Aorta (tissue), 5 donors: Measurements from ENCODE around the gene B3GALNT2. TPM values are rescaled to one million over a fixed set of nuclear protein-coding genes. Genes with fewer than 3 reads are reported as not detected.

ENCODE experiments used
- ATAC-seq: fragments of 200-7000 bp; cut with Tn5 transposase; one replicate; pipeline ENCODE4 v1.9.1; 2022; ENCODE audit warnings: moderate library complexity; ENCODE audit not compliant: low FRiP score
- DNase-seq, 2 donors: peaks; one replicate each; pipeline ENCODE4 v3.0.0-alpha.2; 2020
- H3K27ac ChIP-seq, 2 donors: one replicate each; pipeline ENCODE4 v1.5.1; 2013; ENCODE audit warnings: low read length in 2 of 2, mild to moderate bottlenecking in 2 of 2, moderate library complexity in 2 of 2, control low read depth in 1 of 2, inconsistent platforms in 1 of 2, low read depth in 1 of 2
- H3K27me3 ChIP-seq, 2 donors: one replicate each; pipeline ENCODE4 v1.6.1; 2013; ENCODE audit warnings: control low read depth in 1 of 2, low read length in 1 of 2, mild to moderate bottlenecking in 1 of 2, moderate library complexity in 1 of 2; ENCODE audit not compliant: insufficient read depth in 2 of 2, control insufficient read depth in 1 of 2
- H3K36me3 ChIP-seq, 2 donors: one replicate each; pipeline ENCODE4 v1.6.1; 2013; ENCODE audit warnings: control low read depth in 1 of 2, low read length in 1 of 2, mild to moderate bottlenecking in 1 of 2; ENCODE audit not compliant: insufficient read depth in 2 of 2, control insufficient read depth in 1 of 2
- H3K4me1 ChIP-seq, 2 donors: one replicate each; pipeline ENCODE4 v1.6.1; 2013; ENCODE audit warnings: low read length in 2 of 2, control low read depth in 1 of 2, mild to moderate bottlenecking in 1 of 2, moderate library complexity in 1 of 2; ENCODE audit not compliant: insufficient read depth in 2 of 2, control insufficient read depth in 1 of 2
- H3K4me3 ChIP-seq, 2 donors: one replicate each; pipeline ENCODE4 v1.5.1; 2013; ENCODE audit warnings: low read length in 2 of 2, control low read depth in 1 of 2, mild to moderate bottlenecking in 1 of 2
- H3K9me3 ChIP-seq: one replicate; pipeline ENCODE4 v1.6.1; 2013; ENCODE audit warnings: mild to moderate bottlenecking, low read length; ENCODE audit not compliant: control insufficient read depth
- WGBS, 2 donors: extraction: QIAGEN DNeasy Blood & Tissue Kit; methylation state at CpG; one replicate each; pipeline ENCODE4 v1.1.7; 2013; 5-methylcytosine and 5-hydroxymethylcytosine counted together
- intact Hi-C, 2 donors: fragments of 100-400 bp; cut with DNase I; formaldehyde crosslinking; loops; one replicate each; pipeline versions ENCODE4 v1.14.2 to v1.15.0; 2022
- polyA plus RNA-seq, 2 donors: library from polyadenylated mRNA; stranded (reverse); fragments of 200-250 nt; gene quantifications; one replicate each; pipeline ENCODE4 v1.2.3, GENCODE V29; 2013
- total RNA-seq, 2 donors: library from RNA; stranded (reverse); fragmentation: NEBNext Ultra II Directional; extraction: Animal tissue kit (Norgen Biotek cat#: 25700); gene quantifications; one replicate each; pipeline ENCODE4 v1.2.1, GENCODE V29; 2021
- donor health status: healthy with polysubstance abuse.
- donor health status: Bipolar disorder and iron deficiency.
- donor health status: DM: no; HTN: no; CAD: no.
- donor health status: DM: no; HTN: no; CAD: no.
- donor health status: DM: yes; HTN: yes; CAD: no.

The B3GALNT2 gene
- total and polyA plus RNA-seq, 4 donors, result 10.0 to 44.6 (median 24.7) TPM

GRCh38 chr1:235511470-235512240, 7.4 kb upstream of the B3GALNT2 start:
- H3K4me1 ChIP-seq, result no peaks in the 10 kb centered on the region
- ATAC-seq (no peak), DNase-seq (no peak)
- H3K9me3 ChIP-seq, result no peaks in the 10 kb centered on the region
- intact Hi-C loops, result loop anchor here (10.0 kb wide), 2 partner anchors 273 to 463 kb away; no protein-coding TSS in a partner anchor
- H3K27me3 ChIP-seq, result no peaks in the 10 kb centered on the region
- H3K4me3 ChIP-seq, result no peak overlapping the region
- H3K36me3 ChIP-seq, result no peaks in the 10 kb centered on the region
- 70 to 71% methylated on average over 13 of the region's 13 CpGs for WGBS, 2 donors
- H3K27ac ChIP-seq, result no peak overlapping the region

GRCh38 chr1:235510823-235511222, 6.6 kb upstream of the B3GALNT2 start:
- WGBS, 2 donors, result 56 to 58% methylated on average over 6 of the region's 6 CpGs
- Histone ChIP-seq H3K4me3 (no peak overlapping the region), H3K9me3 (no peaks in the 10 kb centered on the region), H3K36me3 (no peaks in the 10 kb centered on the region), H3K27ac (no peak overlapping the region), H3K4me1 (no peaks in the 10 kb centered on the region), H3K27me3 (no peaks in the 10 kb centered on the region)
- DNase-seq (no peak), ATAC-seq (no peak)
- intact Hi-C loops, result loop anchor here (10.0 kb wide), 2 partner anchors 274 to 464 kb away; no protein-coding TSS in a partner anchor

GRCh38 chr1:235507623-235508022, 3.4 kb upstream of the B3GALNT2 start:
- Histone ChIP-seq H3K4me3 (no peak overlapping the region), H3K9me3 (no peaks in the 10 kb centered on the region)
- intact Hi-C loops, result loop anchor here (5.0 to 10.0 kb wide), 4 partner anchors 183 to 557 kb away; partner anchors contain the start of genes ARID4B (in 1 of the 2), GGPS1 (in 1 of the 2) and NID1 (in 1 of the 2)

GRCh38 chr1:235504494-235505222, 406 bp upstream of the B3GALNT2 start:
- 0% methylated on average over 61 of the region's 61 CpGs for WGBS, 2 donors
- no peaks in the 10 kb centered on the region for H3K36me3 ChIP-seq
- H3K27me3 ChIP-seq, result no peaks in the 10 kb centered on the region
- intact Hi-C loops, result loop anchor here (5.0 to 10.0 kb wide), 4 partner anchors 180 to 560 kb away; partner anchors contain the start of genes ARID4B (in 1 of the 2), GGPS1 (in 1 of the 2) and NID1 (in 1 of the 2)
- peaks cover 0 to 4% of the 10 kb centered on the region in 2 donors for H3K4me1 ChIP-seq
- peak overlapping the region; percentile 46 to 96 for H3K4me3 ChIP-seq
- H3K9me3 ChIP-seq, result no peaks in the 10 kb centered on the region
- DNase-seq (peak; percentile 99 to 100), ATAC-seq (peak; percentile 98)
- H3K27ac ChIP-seq, result peak overlapping the region; percentile 93 to 96

More at GRCh38 chr1:235507623-235508022, 3.4 kb upstream of the B3GALNT2 start:
- ATAC-seq (no peak), DNase-seq (no peak)
- WGBS, 2 donors, result 77 to 81% methylated on average over 3 of the region's 3 CpGs
- no peaks in the 10 kb centered on the region for H3K4me1 ChIP-seq
- H3K27me3 ChIP-seq, result no peaks in the 10 kb centered on the region
- H3K27ac ChIP-seq, result no peak overlapping the region
- no peaks in the 10 kb centered on the region for H3K36me3 ChIP-seq

- Histone ChIP-seq H3K4me1 (peaks cover 0 to 4% of the 10 kb centered on the region in 2 donors), H3K9me3 (no peaks in the 10 kb centered on the region), H3K36me3 (no peaks in the 10 kb centered on the region), H3K27me3 (no peaks in the 10 kb centered on the region), H3K27ac (peak overlapping the region; percentile 65 to 82), H3K4me3 (peak overlapping the region; percentile 96 to 99)
- no peak for ATAC-seq
- intact Hi-C loops, result loop anchor here (10.0 kb wide), 3 partner anchors 179 to 561 kb away; partner anchors contain the start of genes ARID4B (in 1 of the 2), GGPS1 (in 1 of the 2) and NID1 (in 1 of the 2)
- DNase-seq, result peak; percentile 71 to 86
- 0 to 1% methylated on average over 42 to 49 of the region's 49 CpGs for WGBS, 2 donors
These were observed 690 bp downstream of the B3GALNT2 start for GRCh38 chr1:235503403-235504121.

- peaks cover 0 to 4% of the 10 kb centered on the region in 2 donors for H3K4me1 ChIP-seq
- DNase-seq (no peak), ATAC-seq (no peak)
- 1 to 2% methylated on average over 5 of the region's 5 CpGs for WGBS, 2 donors
- peak overlapping the region; percentile 65 to 82 for H3K27ac ChIP-seq
- H3K27me3 ChIP-seq, result no peaks in the 10 kb centered on the region
- H3K36me3 ChIP-seq, result no peaks in the 10 kb centered on the region
- no peaks in the 10 kb centered on the region for H3K9me3 ChIP-seq
- intact Hi-C loops, result loop anchor here (10.0 kb wide), 3 partner anchors 178 to 562 kb away; partner anchors contain the start of genes ARID4B (in 1 of the 2), GGPS1 (in 1 of the 2) and NID1 (in 1 of the 2)
- H3K4me3 ChIP-seq, result peak overlapping the region; percentile 96 to 99
These were observed 1.4 kb downstream of the B3GALNT2 start for GRCh38 chr1:235502601-235503402.

GRCh38 chr1:235500971-235501540, 3.2 kb downstream of the B3GALNT2 start:
- DNase-seq (no peak), ATAC-seq (no peak)
- WGBS, 2 donors, result 86 to 89% methylated on average over 5 of the region's 5 CpGs
- intact Hi-C loops, result loop anchor here (10.0 kb wide), 3 partner anchors 176 to 564 kb away; partner anchors contain the start of genes ARID4B (in 1 of the 2), GGPS1 (in 1 of the 2) and NID1 (in 1 of the 2)
- Histone ChIP-seq H3K9me3 (no peaks in the 10 kb centered on the region), H3K27ac (peak overlapping the region in 1 of 2 donors; percentile 20), H3K4me3 (no peak overlapping the region), H3K27me3 (no peaks in the 10 kb centered on the region), H3K4me1 (peaks cover 0 to 6% of the 10 kb centered on the region in 2 donors), H3K36me3 (no peaks in the 10 kb centered on the region)
